ENCODE measurements around the gene GIGYF1. TPM values are rescaled to one million over a fixed set of nuclear protein-coding genes. Genes with fewer than 3 reads are reported as not detected.
"Not testable (repeated sequence)": the region's sequence is repeated elsewhere in the genome, so short reads cannot be mapped to it uniquely, and the experiment has no call there.

GIGYF1 gene
- total RNA-seq, 4 donors from 2014 or later = 9.7 to 90.9 (median 31.9) TPM

DNA sequence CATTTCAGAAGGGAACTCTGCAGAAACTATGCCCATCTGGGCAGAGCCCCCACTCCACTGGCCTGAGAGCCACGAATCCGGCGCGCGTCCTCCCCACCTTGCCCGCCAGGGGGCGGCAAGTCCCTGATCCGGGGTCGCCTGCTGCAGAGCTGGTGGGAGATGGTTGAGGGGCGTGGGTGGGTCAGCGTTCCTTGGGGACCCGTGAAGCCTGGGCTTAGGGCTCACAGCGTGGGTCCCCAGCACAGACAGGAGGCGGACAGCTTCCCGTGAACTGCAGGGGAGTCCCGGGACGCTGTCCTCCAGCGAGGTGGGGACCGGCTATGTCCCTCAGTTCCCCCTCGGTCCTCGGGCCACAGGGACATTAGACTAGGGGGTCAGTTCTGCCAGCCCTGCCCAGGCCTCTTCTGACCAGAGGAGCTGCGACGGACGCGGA lies 11.3 kb upstream of the GIGYF1 start:
- Histone ChIP-seq H3K9me3 (no peaks in the 10 kb centered on the region), H3K27ac (peak overlapping the region; percentile 88 to 90), H3K36me3 (no peaks in the 10 kb centered on the region), H3K27me3 (no peaks in the 10 kb centered on the region), H3K4me1 (peaks cover 0 to 5% of the 10 kb centered on the region in 2 donors), H3K4me3 (peak overlapping the region; percentile 79 to 90)
- DNase-seq = peak; percentile 78 to 86
- no peak for TF ChIP-seq POLR2A (IDR thresholded peaks at IDR 0.05)
- TF ChIP-seq, protein P1, sequence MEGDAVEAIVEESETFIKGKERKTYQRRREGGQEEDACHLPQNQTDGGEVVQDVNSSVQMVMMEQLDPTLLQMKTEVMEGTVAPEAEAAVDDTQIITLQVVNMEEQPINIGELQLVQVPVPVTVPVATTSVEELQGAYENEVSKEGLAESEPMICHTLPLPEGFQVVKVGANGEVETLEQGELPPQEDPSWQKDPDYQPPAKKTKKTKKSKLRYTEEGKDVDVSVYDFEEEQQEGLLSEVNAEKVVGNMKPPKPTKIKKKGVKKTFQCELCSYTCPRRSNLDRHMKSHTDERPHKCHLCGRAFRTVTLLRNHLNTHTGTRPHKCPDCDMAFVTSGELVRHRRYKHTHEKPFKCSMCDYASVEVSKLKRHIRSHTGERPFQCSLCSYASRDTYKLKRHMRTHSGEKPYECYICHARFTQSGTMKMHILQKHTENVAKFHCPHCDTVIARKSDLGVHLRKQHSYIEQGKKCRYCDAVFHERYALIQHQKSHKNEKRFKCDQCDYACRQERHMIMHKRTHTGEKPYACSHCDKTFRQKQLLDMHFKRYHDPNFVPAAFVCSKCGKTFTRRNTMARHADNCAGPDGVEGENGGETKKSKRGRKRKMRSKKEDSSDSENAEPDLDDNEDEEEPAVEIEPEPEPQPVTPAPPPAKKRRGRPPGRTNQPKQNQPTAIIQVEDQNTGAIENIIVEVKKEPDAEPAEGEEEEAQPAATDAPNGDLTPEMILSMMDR (IDR thresholded peaks at IDR 0.05) = peak; percentile 81 to 92 (median 90)
- intact Hi-C loops (cut with DNase I; ENCODE audit: low total_unique reads) = no loop called here

DNA sequence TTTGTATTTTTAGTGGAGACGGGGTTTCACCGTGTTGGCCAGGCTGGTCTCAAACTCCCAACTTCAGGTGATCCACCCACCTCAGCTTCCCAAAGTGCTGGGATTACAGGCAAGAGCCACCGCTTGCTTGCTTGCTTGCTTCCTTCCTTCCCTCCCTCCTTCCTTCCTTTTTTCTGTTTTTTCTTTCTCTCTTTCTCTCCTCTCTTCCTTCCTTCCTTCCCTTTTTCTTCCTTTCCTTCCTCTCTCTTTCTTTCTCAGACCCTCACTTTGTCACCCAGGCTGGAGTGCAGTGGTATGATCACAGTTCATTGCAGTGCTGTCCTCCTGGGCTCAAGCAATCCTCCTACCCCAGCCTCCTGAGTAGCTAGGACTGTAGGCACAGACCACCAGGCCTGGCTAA lies 7.0 kb upstream of the GIGYF1 start:
- not testable (repeated sequence) for DNase-seq, H3K36me3 ChIP-seq

DNA sequence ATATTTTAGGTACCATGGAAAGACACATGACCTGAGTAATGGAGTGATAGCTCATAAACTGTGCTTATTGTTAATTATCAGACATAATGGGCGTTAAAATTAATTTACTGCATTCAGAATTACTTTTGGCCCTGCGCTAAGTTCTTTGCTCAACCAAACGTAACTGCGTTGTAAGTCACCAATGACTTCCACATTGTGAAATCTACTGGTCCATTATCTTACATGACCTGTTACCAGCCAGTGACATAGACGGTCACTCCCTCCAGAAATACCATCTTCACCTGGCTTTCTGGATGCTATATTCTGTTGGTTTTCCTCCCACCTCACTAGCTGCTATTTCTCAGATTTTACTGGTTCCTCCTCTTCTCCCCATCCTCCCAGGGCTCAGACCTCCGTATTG lies 5.0 kb upstream of the GIGYF1 start:
- H3K9me3 ChIP-seq = no peaks in the 10 kb centered on the region
- H3K36me3 ChIP-seq = no peaks in the 10 kb centered on the region
- intact Hi-C loops (cut with DNase I; ENCODE audit: low total_unique reads) = no loop called here
- no peak overlapping the region for H3K27ac ChIP-seq
- TF ChIP-seq POLR2A (IDR thresholded peaks at IDR 0.05) = no peak
- no peak for DNase-seq
- no peaks in the 10 kb centered on the region for H3K27me3 ChIP-seq
- no peak overlapping the region for H3K4me3 ChIP-seq
- H3K4me1 ChIP-seq = no peaks in the 10 kb centered on the region

More for the DNA sequence above, 7.0 kb upstream of the GIGYF1 start:
- H3K27ac ChIP-seq; intact Hi-C loops (cut with DNase I; ENCODE audit: low total_unique reads); H3K4me1 ChIP-seq; H3K9me3 ChIP-seq; H3K27me3 ChIP-seq; H3K4me3 ChIP-seq: not testable (repeated sequence)

DNA sequence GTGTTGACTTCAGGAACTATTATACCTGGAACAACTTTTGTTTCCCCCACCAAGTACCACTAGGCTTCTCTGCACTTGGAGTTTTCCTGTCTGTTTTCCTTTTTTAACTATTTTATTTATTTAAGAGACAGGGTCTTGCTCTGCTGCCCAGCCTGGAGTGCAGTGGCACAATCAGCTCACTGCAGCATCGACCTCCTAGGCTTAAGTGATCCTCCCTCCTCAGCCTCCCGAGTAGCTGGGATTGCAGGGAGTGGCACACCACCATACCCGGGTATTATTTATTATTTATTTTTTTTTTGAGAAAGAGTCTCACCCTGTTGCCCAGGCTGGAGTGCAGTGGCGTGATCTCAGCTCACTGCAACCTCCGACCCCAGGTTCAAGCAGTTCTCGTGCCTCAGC lies 2.1 kb upstream of the GIGYF1 start:
- intact Hi-C loops (cut with DNase I; ENCODE audit: low total_unique reads) = no loop called here
- Histone ChIP-seq H3K27me3 (no peaks in the 10 kb centered on the region), H3K4me1 (peaks cover 2% of the 10 kb centered on the region in 2 donors), H3K4me3 (no peak overlapping the region), H3K9me3 (no peaks in the 10 kb centered on the region), H3K27ac (no peak overlapping the region), H3K36me3 (no peaks in the 10 kb centered on the region)
- no peak for DNase-seq
- TF ChIP-seq, protein P1 (IDR thresholded peaks at IDR 0.05) = no peak
- no peak for TF ChIP-seq POLR2A (IDR thresholded peaks at IDR 0.05)

DNA sequence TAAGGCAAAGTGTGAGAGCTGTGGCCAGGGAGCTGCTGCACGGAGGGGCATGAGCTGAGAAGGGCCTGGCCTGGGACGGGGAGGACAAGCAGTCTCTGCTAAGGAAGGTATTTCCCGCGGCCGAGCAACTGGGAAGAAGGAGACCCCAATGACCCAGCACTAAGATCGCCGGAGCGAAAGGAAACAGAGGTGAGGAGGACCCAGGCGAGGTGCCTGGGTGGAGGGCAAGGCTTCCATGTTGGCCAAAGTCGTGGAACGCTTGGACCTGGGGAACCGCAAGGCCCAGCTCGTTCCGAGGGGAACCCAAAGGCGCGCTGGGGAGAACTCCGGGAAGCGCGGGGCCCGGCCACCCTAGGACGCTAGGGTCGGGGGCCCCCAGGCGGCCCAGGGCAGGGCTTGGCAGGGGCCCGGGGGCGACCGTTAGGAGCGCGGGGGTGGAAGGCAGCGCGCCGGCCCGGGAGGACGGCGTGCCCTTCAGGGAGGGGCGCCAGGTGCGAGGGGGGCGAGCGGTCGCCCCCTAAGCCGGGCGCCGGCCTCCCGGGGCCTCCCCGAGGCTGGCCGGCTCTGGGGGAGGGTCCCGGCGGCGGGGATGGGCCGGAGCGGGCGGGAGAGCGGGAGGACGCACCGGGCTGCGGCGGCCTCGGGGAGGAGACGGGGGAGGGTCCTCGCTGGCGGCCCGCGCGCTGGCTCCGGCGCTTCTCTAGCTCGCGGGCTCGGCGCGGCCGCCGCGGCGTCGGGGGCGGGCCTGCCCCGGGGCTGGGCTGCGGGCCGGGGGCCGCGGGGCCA lies 545 bp downstream of the GIGYF1 start:
- Histone ChIP-seq H3K36me3 (no peaks in the 10 kb centered on the region), H3K4me3 (peak overlapping the region; percentile 50 to 98), H3K4me1 (peaks cover 4 to 22% of the 10 kb centered on the region in 2 donors), H3K27me3 (no peaks in the 10 kb centered on the region), H3K27ac (peak overlapping the region; percentile 87 to 90), H3K9me3 (no peaks in the 10 kb centered on the region)
- no peak for DNase-seq
- intact Hi-C loops (cut with DNase I; ENCODE audit: low total_unique reads) = no loop called here
- TF ChIP-seq, protein P1 (IDR thresholded peaks at IDR 0.05) = no peak
- no peak for TF ChIP-seq POLR2A (IDR thresholded peaks at IDR 0.05)

- intact Hi-C loops (cut with DNase I; ENCODE audit: low total_unique reads) = no loop called here
- H3K36me3 ChIP-seq = no peaks in the 10 kb centered on the region
- H3K9me3 ChIP-seq = no peaks in the 10 kb centered on the region
- peaks cover 12 to 28% of the 10 kb centered on the region in 2 donors for H3K4me1 ChIP-seq
- H3K27me3 ChIP-seq = no peaks in the 10 kb centered on the region
- TF ChIP-seq, protein P1 (IDR thresholded peaks at IDR 0.05) = no peak
- TF ChIP-seq POLR2A (IDR thresholded peaks at IDR 0.05) = no peak
- H3K4me3 ChIP-seq = peak overlapping the region; percentile 50 to 98
- DNase-seq = no peak
- H3K27ac ChIP-seq = peak overlapping the region; percentile 87 to 90
Measured at GRCh38 chr7:100692578-100692961, 1.5 kb downstream of the GIGYF1 start.
